ENCODE measurements around the gene APOBEC4.

GRCh38 chr1:183635606-183636333 lies 17.3 kb downstream of the APOBEC4 start, which contains the start of gene ARPC5:
- TF ChIP-seq, protein P1, sequence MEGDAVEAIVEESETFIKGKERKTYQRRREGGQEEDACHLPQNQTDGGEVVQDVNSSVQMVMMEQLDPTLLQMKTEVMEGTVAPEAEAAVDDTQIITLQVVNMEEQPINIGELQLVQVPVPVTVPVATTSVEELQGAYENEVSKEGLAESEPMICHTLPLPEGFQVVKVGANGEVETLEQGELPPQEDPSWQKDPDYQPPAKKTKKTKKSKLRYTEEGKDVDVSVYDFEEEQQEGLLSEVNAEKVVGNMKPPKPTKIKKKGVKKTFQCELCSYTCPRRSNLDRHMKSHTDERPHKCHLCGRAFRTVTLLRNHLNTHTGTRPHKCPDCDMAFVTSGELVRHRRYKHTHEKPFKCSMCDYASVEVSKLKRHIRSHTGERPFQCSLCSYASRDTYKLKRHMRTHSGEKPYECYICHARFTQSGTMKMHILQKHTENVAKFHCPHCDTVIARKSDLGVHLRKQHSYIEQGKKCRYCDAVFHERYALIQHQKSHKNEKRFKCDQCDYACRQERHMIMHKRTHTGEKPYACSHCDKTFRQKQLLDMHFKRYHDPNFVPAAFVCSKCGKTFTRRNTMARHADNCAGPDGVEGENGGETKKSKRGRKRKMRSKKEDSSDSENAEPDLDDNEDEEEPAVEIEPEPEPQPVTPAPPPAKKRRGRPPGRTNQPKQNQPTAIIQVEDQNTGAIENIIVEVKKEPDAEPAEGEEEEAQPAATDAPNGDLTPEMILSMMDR (IDR thresholded peaks at IDR 0.05): no peak
- TF ChIP-seq POLR2A (IDR thresholded peaks at IDR 0.05): peak; percentile 81 to 96 (median 96)

Measured in body of pancreas (tissue), 4 donors.